Keratinocyte (primary cell): Measurements from ENCODE around the gene SS18L1. TPM values are rescaled to one million over a fixed set of nuclear protein-coding genes. Genes with fewer than 3 reads are reported as not detected.

ENCODE experiments used
- DNase-seq: peaks from one replicate; pipeline ENCODE4 v3.0.0-alpha.2; 2011; ENCODE audit warnings: low read depth, missing footprints, low spot score
- FAIRE-seq: peaks from 2 replicates; lab custom pipeline; 2011; peaks lifted over from hg19 to GRCh38; lab: Jason Lieb, UNC
- H2AFZ ChIP-seq: 2 replicates; pipeline ENCODE4 v1.6.0; 2012; ENCODE audit warnings: low read length, control low read depth, inconsistent platforms; ENCODE audit not compliant: control insufficient read depth
- H3K27ac ChIP-seq: 2 replicates; pipeline ENCODE4 v1.5.1; 2011; ENCODE audit warnings: low read length; ENCODE audit not compliant: control insufficient read depth, insufficient read depth
- H3K27me3 ChIP-seq: 3 replicates; pipeline ENCODE4 v1.6.0; 2011; ENCODE audit warnings: low read length; ENCODE audit not compliant: control insufficient read depth, insufficient read depth; ENCODE audit errors: extremely low read depth
- H3K36me3 ChIP-seq, 2 experiments: 2 replicates in 1 of 2; 3 replicates in 1 of 2; pipeline ENCODE4 v1.5.1; 2011; ENCODE audit warnings: low read length in 2 of 2, mild to moderate bottlenecking in 1 of 2; ENCODE audit not compliant: control insufficient read depth in 2 of 2, insufficient read depth in 2 of 2; ENCODE audit errors: extremely low read depth in 1 of 2
- H3K4me1 ChIP-seq: 3 replicates; pipeline ENCODE4 v1.5.1; 2011; ENCODE audit warnings: low read length; ENCODE audit not compliant: control insufficient read depth, insufficient read depth; ENCODE audit errors: extremely low read depth
- H3K4me2 ChIP-seq: 3 replicates; pipeline ENCODE4 v1.6.0; 2011; ENCODE audit warnings: low read depth, low read length; ENCODE audit not compliant: control insufficient read depth, insufficient read depth; ENCODE audit errors: extremely low read depth
- H3K4me3 ChIP-seq, 3 experiments: fragments of 200-600 bp in 1 of 3; sonication (generic) in 1 of 3; 2 replicates in 2 of 3; 3 replicates in 1 of 3; pipeline ENCODE4 v1.5.1; 2011 to 2016; ENCODE audit warnings: low read length in 3 of 3, mild to moderate bottlenecking in 3 of 3, control low read depth in 2 of 3, inconsistent platforms in 1 of 3, low read depth in 1 of 3, mixed read lengths in 1 of 3, mixed run types in 1 of 3, moderate library complexity in 1 of 3; ENCODE audit not compliant: control insufficient read depth in 2 of 3, insufficient read depth in 2 of 3; ENCODE audit errors: extremely low read depth in 1 of 3
- H3K79me2 ChIP-seq: 2 replicates; pipeline ENCODE4 v1.6.0; 2012; ENCODE audit warnings: low read length; ENCODE audit not compliant: control insufficient read depth, insufficient read depth
- H3K9ac ChIP-seq: 3 replicates; pipeline ENCODE4 v1.6.0; 2011; ENCODE audit warnings: low read length; ENCODE audit not compliant: control insufficient read depth, insufficient read depth; ENCODE audit errors: extremely low read depth
- H3K9me1 ChIP-seq: 3 replicates; pipeline ENCODE4 v1.6.0; 2011; ENCODE audit warnings: low read length; ENCODE audit not compliant: control insufficient read depth, insufficient read depth; ENCODE audit errors: extremely low read depth
- H3K9me3 ChIP-seq: 2 replicates; pipeline ENCODE4 v1.5.1; 2012; ENCODE audit warnings: low read depth, low read length; ENCODE audit not compliant: control insufficient read depth
- H4K20me1 ChIP-seq: 3 replicates; pipeline ENCODE4 v1.6.0; 2011; ENCODE audit warnings: low read length; ENCODE audit not compliant: control insufficient read depth, insufficient read depth; ENCODE audit errors: extremely low read depth
- CTCF ChIP-seq, 3 experiments: IDR thresholded peaks in 1 of 3; conservative IDR thresholded peaks in 1 of 3; optimal IDR thresholded peaks in 1 of 3; 2 replicates in 2 of 3; 3 replicates in 1 of 3; pipeline versions ENCODE3 to v1.5.1; 2011; ENCODE audit warnings: low read length in 3 of 3, mild to moderate bottlenecking in 3 of 3, moderate library complexity in 2 of 3, control low read depth in 1 of 3, inconsistent platforms in 1 of 3; ENCODE audit not compliant: insufficient read depth in 2 of 3; ENCODE audit errors: extremely low read depth in 1 of 3
- EZH2 ChIP-seq: IDR thresholded peaks from one replicate; pipeline ENCODE4 v1.6.1; 2012; ENCODE audit warnings: inconsistent platforms, mild to moderate bottlenecking, low read length, moderate library complexity
- dilution Hi-C: fragments of 300-500 bp; cut with MboI; formaldehyde crosslinking; loops from one replicate; pipeline ENCODE4 v1.7.0; 2020; ENCODE audit warnings: low sequenced_read_pairs; ENCODE audit not compliant: extremely low pct_ligation_motif_present
- polyA plus RNA-seq, 5 experiments: library from polyadenylated mRNA; depleted of rRNA in 3 of 5; stranded (reverse) in 3 of 5; stranded (forward) in 1 of 5; unstranded in 1 of 5; fragments of >200 nt; gene quantifications; 1 replicate in 1 of 5; 2 replicates in 3 of 5; 3 replicates in 1 of 5; pipeline versions ENCODE4 v1.2.1 to v1.2.3, GENCODE V29; 2011 to 2012; ENCODE audit warnings: missing spikeins in 2 of 5, low read depth in 1 of 5, low replicate concordance in 1 of 5

The SS18L1 gene
- polyA plus RNA-seq, 1 donor (not counting 4 experiments of a cell fraction or from before 2014, with no cell fraction given): 9.4 TPM

- H3K9me3 ChIP-seq: peaks cover 4% of the 10 kb centered on the region
- H3K9ac ChIP-seq: no peak overlapping the region
- no peaks in the 10 kb centered on the region for H3K79me2 ChIP-seq
- DNase-seq: no peak
- TF ChIP-seq EZH2 (no peak), CTCF (optimal IDR thresholded peaks at IDR 0.05 in 1 of 3, IDR thresholded peaks at IDR 0.05 in 1 of 3, conservative IDR thresholded peaks at IDR 0.05 in 1 of 3; ENCODE audit: extremely low read depth in 1 of 3, insufficient read depth in 2 of 3, low read length in 3 of 3) (no peak)
- peaks cover 71% of the 10 kb centered on the region for H3K27me3 ChIP-seq
- dilution Hi-C loops: no loop called here
- H3K4me1 ChIP-seq: no peaks in the 10 kb centered on the region
- H3K9me1 ChIP-seq: no peaks in the 10 kb centered on the region
- no peak overlapping the region for H2AFZ ChIP-seq
- H3K4me2 ChIP-seq: no peak overlapping the region
- no peaks in the 10 kb centered on the region for H3K36me3 ChIP-seq
- no peak overlapping the region for H3K4me3 ChIP-seq
- no peak overlapping the region for H3K27ac ChIP-seq
- no peak for FAIRE-seq
- H4K20me1 ChIP-seq: peaks cover 5% of the 10 kb centered on the region
Measured at GRCh38 chr20:62230276-62230675, 86.7 kb downstream of the SS18L1 start.

GRCh38 chr20:62230696-62231095 is 87.1 kb downstream of the SS18L1 start:
- peaks cover 4% of the 10 kb centered on the region for H3K9me3 ChIP-seq
- H3K27ac ChIP-seq: no peak overlapping the region
- FAIRE-seq (no peak), DNase-seq (no peak)
- no peak overlapping the region for H3K4me2 ChIP-seq
- no peak overlapping the region for H2AFZ ChIP-seq
- no peak overlapping the region for H3K4me3 ChIP-seq
- no peak overlapping the region for H3K9ac ChIP-seq
- dilution Hi-C loops: no loop called here
- H3K79me2 ChIP-seq: no peaks in the 10 kb centered on the region
- TF ChIP-seq EZH2 (no peak), CTCF (optimal IDR thresholded peaks at IDR 0.05 in 1 of 3, IDR thresholded peaks at IDR 0.05 in 1 of 3, conservative IDR thresholded peaks at IDR 0.05 in 1 of 3; ENCODE audit: extremely low read depth in 1 of 3, insufficient read depth in 2 of 3, low read length in 3 of 3) (no peak)
- no peaks in the 10 kb centered on the region for H3K9me1 ChIP-seq
- peaks cover 5% of the 10 kb centered on the region for H4K20me1 ChIP-seq
- H3K36me3 ChIP-seq: no peaks in the 10 kb centered on the region
- H3K27me3 ChIP-seq: peaks cover 70% of the 10 kb centered on the region
- no peaks in the 10 kb centered on the region for H3K4me1 ChIP-seq
